GM20431 (cell line): ENCODE results near the gene MINDY4.

Experiments used
- in situ Hi-C: fragments of 300-500 bp; cut with MseI, MboI; formaldehyde crosslinking; loops from one replicate; pipeline ENCODE4 v1.15.0; 2020; ENCODE audit warnings: low sequenced_read_pairs; ENCODE audit not compliant: unreplicated experiment

The MINDY4 gene

GRCh38 chr7:30844916-30845315 is 73.7 kb downstream of the MINDY4 start:
- in situ Hi-C loops: no loop called here

DNA sequence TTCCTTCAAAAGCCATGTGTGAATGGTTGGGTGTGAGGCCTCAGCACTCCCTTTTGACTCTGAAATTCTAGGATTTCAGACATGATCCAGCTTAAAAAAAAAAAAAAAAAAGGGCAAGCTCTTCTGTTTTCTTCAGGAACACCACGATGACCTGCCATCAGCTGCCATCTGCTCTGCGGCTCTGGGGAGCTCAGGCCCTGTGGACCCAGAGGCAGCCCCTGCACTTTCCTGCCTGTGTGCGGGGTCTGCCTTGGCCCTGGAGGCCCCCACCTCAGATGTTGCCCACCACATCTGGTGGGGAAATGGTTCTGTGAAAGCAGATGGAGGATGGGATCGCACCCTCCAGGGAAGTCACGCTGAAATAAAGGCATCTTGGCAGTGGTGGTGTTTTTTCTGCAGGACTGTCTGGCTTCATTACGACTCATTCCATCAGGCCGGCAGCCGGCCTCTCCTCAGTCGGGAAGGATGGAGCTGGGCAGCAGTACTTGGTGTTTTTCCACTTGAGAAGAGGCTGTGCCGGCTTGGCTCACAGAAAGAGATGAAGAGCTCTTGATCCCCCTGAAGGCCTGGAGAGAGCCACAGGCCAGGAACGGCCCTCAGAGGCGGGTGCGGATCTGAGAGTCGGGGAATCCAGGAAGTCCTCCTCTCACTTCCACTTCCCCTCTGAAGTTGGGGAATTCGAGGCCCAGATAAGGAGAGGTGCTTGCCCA is 74.4 kb downstream of the MINDY4 start:
- in situ Hi-C loops: no loop called here

GRCh38 chr7:30846378-30846777 is 75.2 kb downstream of the MINDY4 start:
- in situ Hi-C loops: no loop called here

GRCh38 chr7:30848121-30848855 is 77.1 kb downstream of the MINDY4 start:
- in situ Hi-C loops: no loop called here

DNA sequence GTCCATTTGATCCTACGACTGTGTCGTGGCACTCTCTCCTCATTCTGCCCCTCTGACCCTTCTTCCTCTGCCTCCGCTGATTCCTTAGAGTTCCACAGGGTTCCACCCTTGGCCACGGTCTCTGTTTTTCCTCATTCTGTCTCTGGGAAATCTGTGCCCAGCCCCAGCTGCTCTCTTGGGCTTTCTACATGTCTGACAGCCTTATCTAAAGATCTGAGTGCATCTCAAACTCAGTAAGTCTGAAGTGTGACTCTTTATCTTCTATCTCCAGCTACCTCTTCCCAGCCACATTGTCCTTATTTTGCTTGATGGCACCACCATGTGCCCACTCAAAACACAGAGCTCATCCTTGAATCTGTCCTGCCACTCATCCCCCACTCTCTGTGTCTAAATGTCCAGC is 78.3 kb downstream of the MINDY4 start:
- in situ Hi-C loops: no loop called here

- in situ Hi-C loops: no loop called here
Measured at GRCh38 chr7:30850426-30850825, 79.2 kb downstream of the MINDY4 start.

DNA sequence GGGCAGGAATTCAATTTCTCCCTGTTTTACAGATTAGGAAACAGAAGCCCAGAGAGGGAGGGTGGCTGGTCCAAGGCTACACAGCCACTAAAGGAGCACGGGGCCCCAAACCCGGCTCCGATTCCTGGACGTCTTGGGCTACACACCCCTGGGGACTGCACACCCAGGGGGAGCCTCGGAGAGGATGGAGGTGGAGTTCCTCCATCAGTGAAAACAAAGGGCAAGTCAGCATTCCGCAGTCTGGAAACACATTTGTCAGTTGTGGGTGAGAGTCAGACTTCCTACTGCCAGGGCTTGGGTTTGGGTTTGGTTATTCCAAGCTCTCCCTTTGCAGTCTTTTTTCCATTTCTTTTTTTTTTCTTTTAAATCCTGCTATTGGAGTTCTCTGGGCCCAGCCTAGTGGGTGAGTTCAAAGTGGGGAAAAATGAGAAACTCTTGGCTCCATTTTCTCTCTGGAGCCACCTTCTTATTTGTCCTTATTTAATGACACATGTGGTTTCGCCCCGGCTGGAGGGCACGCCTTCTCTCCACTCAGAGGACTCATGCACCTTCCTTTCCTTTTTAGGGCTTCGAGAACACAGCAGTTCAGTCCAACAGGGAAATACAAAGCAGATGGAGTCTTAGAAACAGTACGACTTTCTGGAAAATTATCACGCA is 80.6 kb downstream of the MINDY4 start:
- in situ Hi-C loops: no loop called here

- in situ Hi-C loops: no loop called here
Measured at GRCh38 chr7:30852308-30852684, 81.1 kb downstream of the MINDY4 start.

- in situ Hi-C loops: no loop called here
Measured at GRCh38 chr7:30852744-30853288, 81.6 kb downstream of the MINDY4 start.

DNA sequence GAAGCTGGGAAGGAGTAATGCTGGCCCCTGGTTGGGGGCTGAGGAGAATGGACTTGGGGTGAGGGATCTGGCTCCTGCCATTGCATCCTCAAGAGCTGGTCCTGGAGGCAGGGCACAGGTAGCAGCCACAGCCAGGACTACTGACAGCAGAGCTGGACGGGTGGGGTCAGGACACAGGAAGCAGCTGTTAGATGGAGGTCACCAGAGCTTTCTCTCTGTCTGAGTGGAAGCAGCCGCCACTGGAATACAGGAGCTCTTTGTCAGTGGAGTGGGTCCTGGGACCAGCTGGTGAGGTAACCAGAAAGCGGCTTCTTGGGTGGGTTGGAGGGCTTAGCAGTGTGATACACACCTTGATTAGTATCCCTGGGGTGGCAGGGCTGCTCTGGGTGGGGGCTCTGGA is 82.4 kb downstream of the MINDY4 start:
- in situ Hi-C loops: no loop called here

GRCh38 chr7:30855936-30856335 is 84.7 kb downstream of the MINDY4 start:
- in situ Hi-C loops: no loop called here

GRCh38 chr7:30858576-30858975 is 87.4 kb downstream of the MINDY4 start:
- in situ Hi-C loops: no loop called here

DNA sequence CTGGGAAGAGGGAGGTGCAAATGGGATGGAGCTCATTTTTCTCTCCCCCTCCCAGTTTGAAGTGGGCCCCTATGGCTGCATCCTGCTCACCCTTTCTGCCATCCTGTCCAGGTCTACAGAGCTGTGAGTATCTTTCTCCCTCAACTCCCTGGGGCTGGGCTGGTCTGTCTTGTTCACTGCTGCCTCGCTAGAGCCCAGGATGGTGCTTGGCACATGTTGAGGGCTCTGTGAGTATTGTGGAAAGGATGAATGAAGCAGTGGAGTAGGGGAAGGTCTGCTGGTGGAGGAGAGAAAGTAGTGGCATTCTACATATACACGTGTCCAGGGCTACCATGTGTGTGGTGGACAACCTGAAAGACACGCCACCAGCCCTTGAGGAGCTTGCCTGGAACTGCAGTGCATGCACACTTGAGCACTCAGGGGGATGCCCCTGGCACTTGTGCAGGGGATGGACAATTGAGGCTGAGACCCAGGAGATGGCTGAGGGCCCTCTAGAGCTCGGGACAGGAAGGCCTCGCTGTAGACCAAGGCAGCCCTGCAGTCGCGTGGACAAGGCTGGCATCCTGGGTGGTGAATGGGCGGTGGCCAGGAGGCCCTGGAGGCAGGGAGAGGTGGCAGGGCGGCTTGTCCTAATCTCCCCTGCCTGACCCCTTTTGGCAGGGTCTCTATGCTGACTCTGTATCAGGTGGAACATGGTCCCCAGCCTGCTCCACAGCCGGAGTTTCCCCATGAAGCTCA is 88.2 kb downstream of the MINDY4 start:
- in situ Hi-C loops: no loop called here

DNA sequence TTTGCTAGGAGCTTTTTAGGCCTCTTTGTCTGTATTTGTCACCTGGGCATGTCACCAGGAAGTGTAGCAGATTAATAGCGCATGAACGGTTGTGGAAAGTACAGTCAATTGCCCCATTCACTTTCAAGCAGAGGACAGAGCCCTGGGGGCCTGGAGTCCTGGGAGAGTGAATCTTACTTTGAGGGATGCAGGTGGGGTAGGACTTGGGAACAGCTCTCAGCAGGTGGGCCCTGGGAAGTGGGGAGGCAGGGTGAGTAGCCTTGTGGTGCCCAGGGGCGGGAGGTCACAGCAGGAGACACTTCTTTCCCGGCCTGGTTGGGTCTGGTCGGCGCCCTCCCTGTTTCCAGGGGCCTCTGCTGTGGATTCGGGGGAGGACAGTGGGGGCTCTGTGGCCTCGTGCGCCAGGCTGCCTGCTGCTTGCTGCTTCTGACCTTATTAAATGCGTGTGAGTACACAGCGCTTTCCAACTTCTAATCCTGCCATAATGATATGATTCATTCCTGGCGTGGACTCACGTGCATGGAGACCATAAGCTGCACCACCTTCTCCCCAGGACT is 88.8 kb downstream of the MINDY4 start:
- in situ Hi-C loops: no loop called here

DNA sequence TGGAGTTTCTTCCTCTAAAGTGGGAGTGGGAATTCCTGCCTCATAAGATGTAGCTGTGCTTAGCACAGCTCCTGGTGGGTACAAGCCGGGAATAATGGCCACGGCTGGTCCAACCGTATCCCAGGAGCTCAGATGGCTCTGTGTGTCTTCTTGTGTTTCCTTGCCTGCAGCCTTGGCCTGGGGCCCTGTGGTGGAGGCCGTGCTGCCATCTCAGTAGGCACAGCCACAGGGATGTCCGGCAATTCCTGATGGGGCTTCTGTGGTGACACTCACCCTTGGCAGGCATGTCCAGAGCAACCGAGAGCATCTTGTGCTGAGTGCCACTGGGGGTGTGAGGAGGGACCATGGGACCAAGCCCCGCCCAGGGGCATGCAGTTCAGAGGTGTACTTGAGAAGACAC is 90.4 kb downstream of the MINDY4 start:
- in situ Hi-C loops: no loop called here

- in situ Hi-C loops: no loop called here
Measured at GRCh38 chr7:30862995-30863705, 91.9 kb downstream of the MINDY4 start.

DNA sequence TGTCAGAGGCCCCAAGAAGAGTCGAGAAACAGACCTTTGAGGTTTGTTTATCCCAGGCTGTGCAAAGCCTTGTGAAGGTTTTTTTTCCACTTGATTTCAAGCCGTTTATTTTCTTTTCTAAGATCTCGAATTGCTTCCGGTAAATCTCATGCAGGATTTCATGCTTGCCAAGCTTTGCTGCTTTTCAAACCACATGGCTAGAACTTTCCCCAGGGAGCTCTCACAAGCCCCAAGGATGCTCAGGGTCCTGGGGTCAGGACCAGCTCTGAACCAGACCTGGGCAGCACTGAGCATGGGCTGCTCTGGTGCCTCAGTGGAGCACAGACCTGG is 92.5 kb downstream of the MINDY4 start:
- in situ Hi-C loops: no loop called here

- in situ Hi-C loops: no loop called here
Measured at GRCh38 chr7:30864101-30864500, 92.9 kb downstream of the MINDY4 start.

DNA sequence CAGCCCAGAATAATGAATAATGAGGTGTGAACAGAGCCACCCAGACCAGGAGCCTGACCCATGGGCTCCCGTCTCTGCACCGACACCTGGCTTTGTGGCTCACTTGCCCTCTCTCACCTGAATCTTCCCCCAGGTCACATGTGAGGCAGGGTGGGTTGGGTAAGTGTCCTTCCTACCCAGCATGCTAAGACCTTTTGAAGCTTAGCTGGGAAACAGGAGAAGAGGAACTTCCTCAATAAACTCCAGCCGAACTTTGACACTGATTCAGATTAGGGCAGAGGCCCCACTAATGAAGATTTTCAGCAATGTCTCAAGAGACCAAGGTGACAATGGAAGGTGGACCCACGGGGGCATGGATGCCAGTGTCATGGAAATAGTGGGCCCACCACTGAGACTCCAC is 93.9 kb downstream of the MINDY4 start:
- in situ Hi-C loops: no loop called here

DNA sequence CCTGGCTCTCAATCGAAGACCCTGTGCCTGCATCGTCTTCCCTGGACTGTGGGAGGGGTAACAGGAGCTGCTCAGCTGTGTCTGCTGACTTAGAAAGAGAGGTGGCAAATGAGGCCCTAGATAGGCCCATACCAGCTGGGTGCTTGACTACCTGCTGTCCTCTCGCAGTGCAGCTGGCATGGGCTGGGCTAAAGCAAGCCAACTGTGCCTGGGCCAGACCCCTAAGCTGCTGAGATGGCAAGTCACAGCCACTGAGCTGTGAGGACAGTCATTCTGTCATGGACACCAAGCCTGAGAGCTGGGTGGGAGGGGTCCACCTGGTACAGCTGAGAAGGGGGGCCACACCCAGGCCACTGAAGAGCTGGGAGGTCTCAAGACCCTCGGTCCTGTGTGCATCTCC is 94.6 kb downstream of the MINDY4 start:
- in situ Hi-C loops: no loop called here
